ENCODE measurements around the gene KIF14.

Gene KIF14, protein sequence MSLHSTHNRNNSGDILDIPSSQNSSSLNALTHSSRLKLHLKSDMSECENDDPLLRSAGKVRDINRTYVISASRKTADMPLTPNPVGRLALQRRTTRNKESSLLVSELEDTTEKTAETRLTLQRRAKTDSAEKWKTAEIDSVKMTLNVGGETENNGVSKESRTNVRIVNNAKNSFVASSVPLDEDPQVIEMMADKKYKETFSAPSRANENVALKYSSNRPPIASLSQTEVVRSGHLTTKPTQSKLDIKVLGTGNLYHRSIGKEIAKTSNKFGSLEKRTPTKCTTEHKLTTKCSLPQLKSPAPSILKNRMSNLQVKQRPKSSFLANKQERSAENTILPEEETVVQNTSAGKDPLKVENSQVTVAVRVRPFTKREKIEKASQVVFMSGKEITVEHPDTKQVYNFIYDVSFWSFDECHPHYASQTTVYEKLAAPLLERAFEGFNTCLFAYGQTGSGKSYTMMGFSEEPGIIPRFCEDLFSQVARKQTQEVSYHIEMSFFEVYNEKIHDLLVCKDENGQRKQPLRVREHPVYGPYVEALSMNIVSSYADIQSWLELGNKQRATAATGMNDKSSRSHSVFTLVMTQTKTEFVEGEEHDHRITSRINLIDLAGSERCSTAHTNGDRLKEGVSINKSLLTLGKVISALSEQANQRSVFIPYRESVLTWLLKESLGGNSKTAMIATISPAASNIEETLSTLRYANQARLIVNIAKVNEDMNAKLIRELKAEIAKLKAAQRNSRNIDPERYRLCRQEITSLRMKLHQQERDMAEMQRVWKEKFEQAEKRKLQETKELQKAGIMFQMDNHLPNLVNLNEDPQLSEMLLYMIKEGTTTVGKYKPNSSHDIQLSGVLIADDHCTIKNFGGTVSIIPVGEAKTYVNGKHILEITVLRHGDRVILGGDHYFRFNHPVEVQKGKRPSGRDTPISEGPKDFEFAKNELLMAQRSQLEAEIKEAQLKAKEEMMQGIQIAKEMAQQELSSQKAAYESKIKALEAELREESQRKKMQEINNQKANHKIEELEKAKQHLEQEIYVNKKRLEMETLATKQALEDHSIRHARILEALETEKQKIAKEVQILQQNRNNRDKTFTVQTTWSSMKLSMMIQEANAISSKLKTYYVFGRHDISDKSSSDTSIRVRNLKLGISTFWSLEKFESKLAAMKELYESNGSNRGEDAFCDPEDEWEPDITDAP (N-terminal part only)

DNA sequence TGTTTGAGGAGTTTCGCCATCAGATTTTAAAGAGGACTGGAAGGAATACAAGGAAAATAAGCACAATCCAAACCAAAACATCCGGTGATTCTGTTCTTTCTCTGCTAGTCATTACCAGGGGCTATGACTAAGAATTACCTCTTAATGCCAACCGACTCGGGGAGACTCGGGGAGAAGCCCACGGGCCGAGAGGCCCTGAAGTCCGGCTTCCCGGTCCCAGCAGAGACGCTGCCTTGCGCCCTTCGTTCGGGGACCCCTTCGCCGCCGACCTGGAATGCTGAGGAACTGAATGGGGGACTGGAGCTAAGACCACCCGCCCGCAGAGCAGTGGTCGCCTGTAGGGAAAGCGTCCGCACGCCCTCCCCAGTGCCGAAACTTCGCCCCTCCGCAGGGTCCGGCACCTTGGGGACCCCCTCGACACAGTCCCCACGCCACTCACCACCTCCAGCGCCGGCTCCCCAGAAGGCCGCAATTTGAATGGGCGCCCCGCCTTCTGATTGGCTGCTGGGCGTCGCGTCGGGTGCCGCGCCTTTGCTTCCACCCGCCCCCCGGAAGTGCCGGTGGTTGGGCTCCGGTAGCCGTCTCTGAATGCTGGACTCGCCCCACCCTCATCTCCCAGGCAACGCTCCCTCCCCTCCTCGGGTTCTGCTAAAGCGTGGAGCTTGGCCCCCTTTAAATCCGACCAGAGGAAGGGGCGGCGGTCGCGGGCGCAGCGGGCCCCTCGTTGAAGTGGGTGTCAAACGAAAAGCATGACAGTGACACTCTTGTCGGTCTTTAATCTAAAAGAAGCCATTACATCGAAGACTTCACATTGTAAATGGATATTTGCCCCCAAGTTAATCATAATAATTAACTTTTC lies at the start of gene KIF14:
Gene KIF14, minus strand, starts transcription at position 479 of the 859 bp plus-strand sequence. CDS start 2,028 bp downstream, outside the sequence.
- DNase-seq: peak in 55 of 56 donors; percentile 38 to 92 (median 77)

DNA sequence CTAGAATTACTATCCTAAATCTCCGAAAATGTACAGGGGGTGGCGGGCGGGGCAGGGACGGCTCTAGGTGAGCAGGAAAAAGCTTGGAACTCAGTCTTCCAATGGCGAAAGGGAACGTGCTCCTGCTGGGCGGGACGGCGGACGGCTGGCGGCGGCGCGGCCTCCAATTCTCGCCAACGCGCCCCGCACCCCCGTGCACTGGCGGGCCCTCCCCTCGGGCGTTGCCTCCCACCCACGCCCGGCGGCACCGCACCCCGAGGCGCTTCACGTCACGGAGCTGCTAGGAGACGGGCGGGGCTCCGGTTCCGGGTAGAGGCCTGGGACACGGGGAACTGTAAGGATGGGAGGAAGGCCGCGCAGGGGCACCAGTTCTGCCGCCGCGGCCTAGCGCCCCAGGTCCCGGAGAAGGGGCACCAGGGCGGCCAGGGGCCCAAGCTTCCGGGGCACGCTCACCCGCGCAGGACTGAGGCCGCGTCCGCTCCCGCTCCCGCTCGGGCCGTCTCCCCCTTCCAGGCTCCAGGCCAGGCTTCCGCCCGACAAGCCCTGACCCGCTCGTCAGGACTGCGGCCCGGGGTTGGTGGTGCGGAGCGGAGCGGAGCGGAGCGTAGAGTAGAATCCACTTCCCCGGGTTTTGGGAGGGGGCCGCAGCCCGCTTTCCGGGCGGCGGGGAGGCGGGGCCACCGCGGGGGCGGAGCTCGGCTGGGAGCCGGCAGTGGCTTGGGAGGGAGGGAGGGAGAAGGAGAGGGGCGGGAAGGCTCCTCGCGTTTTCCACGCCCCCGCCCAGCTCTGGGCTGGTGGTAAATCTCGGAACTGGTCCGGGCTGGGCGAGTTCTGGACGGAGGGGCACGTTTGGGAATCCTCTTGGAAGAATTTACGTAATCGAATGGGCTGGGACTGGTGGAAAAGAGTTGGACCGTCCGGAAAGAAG lies 49.0 kb upstream of the KIF14 start, which contains the start of gene DDX59:
Gene DDX59, minus strand, starts transcription at position 594 of the 928 bp plus-strand sequence. CDS start 3,167 bp downstream, outside the sequence.
- peak; percentile 57 to 97 (median 92) for DNase-seq

DNA sequence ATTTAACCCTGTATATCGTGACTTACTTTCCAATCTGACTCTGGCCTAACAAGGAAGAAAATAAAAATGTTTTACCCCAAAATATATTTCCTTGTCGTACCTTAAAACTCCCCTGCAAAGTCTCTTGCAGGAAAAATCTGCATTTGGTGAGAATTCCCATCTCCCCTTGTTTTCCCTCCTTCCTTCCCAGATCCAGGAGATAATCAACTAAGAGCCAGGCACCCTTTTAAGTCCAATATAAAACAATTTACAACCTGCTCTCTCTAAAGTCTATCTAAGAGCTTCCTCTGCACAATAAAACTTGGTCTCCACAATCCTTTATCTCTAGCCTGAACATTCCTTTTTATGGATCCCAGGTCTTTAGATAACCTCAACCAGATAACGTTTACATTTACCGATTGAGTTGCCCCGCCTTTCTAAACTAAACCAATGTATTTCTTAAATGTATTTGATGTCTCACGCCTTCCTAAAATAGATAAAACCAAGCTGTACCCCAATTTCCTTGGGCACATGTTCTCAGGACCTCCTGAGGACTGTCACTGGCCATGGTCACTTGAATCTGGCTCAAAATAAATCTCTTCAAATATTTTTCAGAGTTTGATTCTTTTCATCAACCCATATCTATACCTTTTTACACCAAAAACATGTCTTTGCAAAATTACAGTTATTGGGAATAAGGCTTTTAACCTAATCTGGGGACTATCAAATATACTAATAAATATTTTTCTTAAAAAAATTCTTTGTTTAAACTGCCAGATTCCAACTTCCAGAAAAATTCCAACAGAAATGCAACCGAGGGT lies 48.2 kb upstream of the KIF14 start:
- DNase-seq: no peak

DNA sequence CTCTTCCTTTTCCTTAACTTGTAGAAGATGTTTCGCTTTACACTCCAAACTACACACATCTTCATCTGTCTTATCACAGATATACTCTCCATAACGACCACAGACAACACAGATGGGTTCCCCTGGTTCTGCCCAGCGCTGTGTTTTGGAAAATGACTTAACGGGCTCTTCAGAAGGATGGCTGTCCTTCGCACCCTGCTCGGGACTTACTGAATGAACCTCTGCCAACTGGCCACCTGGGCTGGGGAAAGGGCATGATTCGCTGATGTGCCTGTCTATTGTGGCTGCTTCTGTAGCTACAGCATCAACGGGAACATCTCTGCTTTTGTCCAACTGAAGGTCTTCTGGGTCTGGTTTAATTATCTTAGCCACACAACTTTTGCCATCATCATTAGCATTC lies 45.8 kb upstream of the KIF14 start:
- peak in 1 of 56 donors; percentile 0 for DNase-seq

DNA sequence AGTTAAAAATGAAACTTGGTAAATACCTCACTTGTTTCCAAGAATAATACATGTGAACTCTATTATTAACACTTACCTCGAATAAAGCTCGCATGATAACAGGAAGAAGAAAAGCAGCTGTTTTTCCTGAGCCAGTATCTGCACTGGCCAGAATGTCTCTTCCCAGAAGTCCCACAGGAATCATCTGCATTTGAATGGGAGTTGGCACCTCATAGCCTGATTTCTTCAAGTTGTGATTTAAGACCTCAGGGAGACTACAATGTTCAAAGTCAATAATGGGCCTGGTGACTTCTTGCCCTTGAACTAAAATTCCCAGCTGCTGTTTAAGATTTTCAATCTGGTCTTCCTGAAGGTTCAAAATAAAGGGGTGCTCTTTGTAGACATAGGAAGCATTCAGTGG lies 45.3 kb upstream of the KIF14 start:
- no peak for DNase-seq

DNA sequence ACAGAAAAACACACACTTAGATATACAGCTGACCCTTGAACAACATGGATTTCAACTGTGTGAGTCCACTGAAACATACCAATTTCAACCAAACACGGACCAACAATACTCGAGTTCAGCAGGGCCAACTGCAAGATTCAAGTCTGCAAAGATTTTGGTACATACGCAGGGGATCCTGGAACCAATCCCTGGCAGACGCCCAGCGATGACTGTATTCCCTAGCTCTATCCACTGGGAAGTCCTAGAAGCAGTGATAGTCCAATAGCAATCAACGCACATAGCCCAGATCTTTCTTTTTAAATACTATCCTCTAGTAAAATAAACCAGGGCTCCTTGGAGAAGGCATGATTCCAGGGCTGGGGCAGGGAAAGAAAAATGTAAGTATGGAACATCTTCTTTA lies 40.2 kb upstream of the KIF14 start:
- no peak for DNase-seq

DNA sequence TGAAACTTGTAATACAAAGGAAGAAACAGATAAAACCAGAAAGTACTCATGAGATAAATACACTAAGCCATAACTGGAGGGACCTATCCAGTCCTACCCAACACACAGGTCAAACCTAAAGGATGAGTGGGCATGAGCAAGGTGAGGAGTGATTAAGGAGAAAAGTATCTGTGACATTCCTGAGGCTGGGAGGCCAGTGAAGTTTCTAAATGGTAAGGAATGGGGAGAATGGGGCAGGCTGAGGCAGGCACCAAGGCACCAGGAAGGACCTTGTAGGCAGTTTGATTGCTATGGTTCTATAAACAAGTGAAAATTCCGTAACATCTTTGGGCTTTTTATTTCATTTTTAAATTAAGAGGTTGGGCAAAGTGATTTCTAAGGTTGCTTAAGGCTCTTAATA lies 38.7 kb upstream of the KIF14 start:
- no peak for DNase-seq

DNA sequence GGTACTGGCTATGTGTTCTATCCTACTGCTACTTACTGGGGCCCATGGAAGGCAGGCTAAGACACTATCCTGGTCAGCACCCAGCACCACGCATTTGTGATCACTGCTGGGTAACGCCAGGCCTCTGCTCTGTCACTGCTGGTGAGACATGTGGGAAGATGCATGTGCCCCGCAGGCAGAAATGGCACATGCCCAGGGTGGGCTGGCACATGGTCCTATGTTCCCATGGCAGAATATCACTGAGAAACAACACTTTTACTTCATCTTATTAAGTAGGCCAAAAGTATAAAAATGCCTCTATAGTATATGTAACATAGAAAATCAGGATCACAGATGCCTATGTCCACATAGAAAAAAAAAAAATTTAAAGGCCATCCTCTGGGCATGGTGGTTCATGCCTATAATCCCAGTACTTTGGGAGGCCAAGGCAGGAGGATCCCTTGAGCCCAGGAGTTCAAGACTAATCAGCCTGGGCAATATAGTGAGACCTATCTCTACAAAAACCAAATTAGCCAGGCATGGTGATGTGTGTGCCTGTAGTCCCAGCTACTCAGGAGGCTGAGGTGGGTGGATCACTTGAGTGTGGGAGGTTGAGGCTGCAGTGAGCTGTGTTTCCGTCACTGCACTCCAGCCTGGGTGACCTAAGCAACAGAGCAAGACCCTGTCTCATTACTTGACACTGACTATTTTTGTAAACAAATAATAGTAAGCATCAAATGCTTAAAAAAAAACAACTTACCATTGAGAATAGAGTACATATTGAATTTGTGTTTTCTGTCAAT lies 37.7 kb upstream of the KIF14 start:
- DNase-seq: no peak

DNA sequence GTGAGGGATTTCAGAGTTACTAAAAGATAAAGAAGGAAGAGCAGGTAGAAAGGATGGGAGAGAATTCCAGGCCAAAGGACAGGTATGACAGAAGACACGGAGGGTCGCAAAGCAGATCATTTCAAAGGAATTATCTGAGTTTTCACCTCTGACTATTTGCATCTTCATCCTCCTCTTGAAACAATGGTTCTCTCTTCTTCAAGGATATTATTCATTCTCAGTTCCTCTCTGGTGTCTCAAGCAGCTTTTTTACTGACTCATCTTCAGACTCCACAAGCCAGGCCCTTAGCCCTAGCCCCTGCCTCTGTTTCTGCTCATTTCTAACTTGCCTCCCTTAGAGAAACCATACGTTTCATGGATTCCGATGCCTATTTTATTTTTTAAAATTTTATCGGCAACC lies 34.1 kb upstream of the KIF14 start:
- DNase-seq: no peak

DNA sequence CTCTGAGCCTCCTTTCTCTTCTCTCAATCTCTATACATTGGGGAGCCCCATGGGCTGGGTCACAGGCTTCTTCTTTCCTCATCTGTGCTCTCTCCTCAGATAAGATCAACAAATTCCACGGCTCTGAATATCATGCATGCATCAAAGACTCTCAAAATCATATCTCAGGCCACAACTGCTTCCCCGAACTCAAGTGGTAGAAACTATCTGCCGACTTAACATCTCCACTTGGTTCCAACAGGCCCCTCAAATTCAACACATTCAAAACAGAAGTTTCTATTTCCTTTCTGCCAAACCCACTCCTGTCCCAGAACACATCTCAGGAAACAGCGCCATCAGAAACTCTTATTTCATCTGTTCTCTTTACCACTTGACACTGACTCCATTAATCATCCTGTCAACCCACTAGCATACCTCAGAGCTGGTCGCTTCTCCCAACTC lies 32.5 kb upstream of the KIF14 start:
- DNase-seq: no peak

DNA sequence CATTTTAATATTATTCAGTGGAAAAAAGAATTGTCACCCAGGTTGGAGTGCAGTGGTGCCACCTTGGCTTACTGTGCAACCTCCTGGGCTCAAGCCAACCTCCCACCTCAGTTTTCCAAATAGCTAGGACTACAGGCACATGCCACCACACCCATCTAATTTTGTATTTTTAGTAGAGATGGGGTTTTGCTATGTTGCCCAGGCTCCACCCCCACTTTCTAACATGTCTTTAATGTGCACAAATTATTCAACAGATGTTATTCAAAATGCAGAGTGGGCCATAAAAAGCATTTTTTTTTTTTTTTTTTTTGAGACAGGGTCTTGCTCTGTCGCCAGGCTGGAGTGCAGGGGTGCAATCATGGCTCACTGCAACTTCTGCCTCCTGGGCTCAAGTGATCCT lies 31.8 kb upstream of the KIF14 start:
- no peak for DNase-seq

DNA sequence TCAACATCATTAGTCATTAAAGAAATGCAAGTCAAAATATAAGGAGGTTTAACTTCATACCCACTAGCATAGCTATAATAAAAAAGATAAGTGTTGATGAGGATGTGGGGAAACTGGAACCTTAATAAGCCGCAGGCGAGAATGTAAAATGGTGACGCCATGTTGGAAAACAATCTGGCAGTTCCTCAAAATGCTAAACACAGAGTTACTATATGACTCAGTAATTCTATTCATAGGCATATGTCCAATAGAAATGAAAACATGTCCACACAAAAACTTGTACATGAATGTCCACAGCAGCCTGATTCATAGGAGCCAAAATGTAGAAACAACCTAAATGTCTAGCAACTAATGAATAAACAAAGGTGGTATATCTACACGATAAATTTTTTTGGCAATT lies 26.0 kb upstream of the KIF14 start:
- no peak for DNase-seq

DNA sequence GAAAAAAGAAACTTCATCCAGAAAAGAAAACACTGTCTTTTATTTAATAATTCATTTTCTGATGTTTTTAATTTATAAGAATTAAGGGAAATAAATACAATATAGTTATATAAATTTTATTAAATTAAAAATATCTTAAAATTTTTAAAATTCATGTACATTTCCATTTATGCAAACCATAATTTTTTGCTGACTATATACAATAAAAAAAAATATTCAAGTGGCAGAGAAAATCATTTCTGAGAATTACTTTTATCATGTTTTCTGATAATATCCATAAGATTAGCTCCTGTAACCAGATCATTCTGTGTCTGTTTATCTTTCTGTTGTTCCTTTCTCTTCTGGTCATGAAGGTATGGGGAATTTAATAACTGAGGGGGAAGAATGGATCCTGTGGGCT lies 23.5 kb upstream of the KIF14 start:
- DNase-seq: no peak

DNA sequence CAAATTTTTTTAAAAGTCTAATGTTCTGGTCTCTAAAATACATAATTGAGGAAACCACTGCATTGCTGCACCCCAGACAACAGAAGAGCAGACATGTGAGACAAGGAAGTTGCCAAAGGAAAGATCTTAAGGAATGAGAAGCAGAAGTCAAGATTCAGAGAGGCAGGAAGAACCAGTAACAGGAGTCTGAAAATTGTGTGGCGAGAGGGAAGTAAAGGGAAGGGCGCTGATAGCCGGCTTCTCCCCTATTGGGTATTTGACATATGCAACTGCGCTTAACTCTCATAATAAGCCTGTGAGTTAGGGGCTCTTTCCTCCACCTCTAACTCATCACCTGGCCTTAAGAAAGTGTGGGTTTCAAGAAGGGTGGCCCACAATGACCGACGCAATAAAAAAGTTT lies 21.9 kb upstream of the KIF14 start:
- DNase-seq: no peak

DNA sequence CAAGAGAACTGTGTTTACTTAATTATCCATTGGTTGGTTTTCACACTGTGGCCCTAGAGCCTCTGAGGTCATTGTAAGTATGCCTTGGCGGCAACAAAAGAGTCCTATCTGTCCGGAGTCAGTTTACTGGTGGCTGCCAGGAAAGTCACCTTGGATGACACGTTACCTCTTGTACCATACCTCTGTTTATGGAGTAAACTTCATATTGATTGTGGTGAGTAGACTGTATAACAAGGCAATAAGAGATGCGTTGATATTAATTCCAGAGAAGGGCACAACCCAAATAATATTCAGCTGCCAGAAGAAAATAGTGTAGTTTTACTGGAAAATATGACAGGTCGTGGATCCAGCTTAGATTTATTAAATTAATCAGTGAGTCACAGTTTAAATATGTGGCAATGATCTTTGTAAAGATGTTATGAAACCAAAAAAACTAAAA lies 20.4 kb upstream of the KIF14 start:
- no peak for DNase-seq

DNA sequence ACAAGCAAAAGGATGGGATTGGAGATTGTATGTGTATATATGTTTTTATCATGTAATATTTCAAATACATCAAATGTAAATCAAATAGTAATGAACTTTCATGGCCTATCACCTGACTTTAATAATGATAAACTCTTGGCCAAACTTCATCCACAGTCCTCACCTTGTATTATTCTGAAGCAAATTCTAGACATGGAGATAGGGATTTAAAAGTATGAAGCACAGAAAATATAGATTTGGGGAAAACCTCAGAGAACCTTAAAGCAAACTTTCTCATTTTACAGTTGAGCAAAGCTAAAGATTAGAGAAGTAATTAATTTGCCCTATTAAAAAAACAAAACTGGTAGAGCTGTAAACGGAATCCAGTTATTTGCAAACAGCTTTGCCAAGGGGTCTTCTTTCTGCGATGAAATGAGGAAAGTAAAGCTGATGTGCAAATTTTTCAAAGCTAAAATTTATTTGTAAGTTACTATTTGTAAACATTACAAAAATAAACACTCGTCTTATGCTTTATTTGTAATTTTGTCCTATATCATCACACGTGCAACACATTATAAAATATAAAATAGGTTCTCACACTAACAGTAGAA lies 19.9 kb upstream of the KIF14 start:
- DNase-seq: no peak

DNA sequence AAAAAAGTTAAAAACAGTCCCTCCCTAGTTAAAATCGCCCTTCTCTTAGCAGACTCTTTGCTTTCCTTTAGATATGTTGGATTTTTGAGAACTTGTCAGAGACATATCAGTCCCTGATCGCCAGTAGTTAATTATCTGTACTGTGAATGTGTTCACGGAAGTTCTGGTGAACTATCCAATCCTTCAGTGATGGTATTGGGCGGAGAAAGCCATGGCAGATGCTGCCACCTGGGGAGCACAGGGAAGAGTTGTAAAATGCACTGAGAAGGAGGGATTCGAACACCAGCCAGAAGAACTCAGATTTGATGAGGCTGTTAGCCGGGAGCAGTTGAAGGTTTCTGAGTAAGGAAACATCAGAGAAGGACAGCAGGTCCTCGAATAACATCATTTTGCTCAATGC lies 17.5 kb upstream of the KIF14 start:
- DNase-seq: no peak
